Measurements from ENCODE around the gene HOXD9.

HOXD9 gene

GRCh38 chr2:176154576-176155252, 32.2 kb downstream of the HOXD9 start:
- Histone ChIP-seq H3K27ac (replicated peaks) (no peak overlapping the region), H3K27me3 (ENCODE audit: insufficient read depth, poor library complexity, severe bottlenecking) (peaks cover 70% of the 10 kb centered on the region), H3K4me3 (replicated peaks; ENCODE audit: insufficient read depth, low read length) (no peak overlapping the region)
- DNase-seq (ENCODE audit: low read depth in 1 of 2, low spot score in 1 of 2), result no peak
- TF ChIP-seq CTCF (IDR thresholded peaks at IDR 0.05; ENCODE audit: insufficient read depth, low read length) (no peak), POLR2AphosphoS5 (IDR thresholded peaks at IDR 0.05; ENCODE audit: low read depth) (no peak), GABPA (IDR thresholded peaks at IDR 0.05; ENCODE audit: low read depth) (no peak), REST (IDR thresholded peaks at IDR 0.05; ENCODE audit: insufficient replicate concordance, low read depth) (no peak)

- Histone ChIP-seq H3K4me3 (replicated peaks; ENCODE audit: insufficient read depth, low read length) (no peak overlapping the region), H3K27ac (replicated peaks) (no peak overlapping the region), H3K27me3 (ENCODE audit: insufficient read depth, poor library complexity, severe bottlenecking) (peaks cover 71% of the 10 kb centered on the region)
- DNase-seq (ENCODE audit: low read depth in 1 of 2, low spot score in 1 of 2), result no peak
- no peak for TF ChIP-seq CTCF (IDR thresholded peaks at IDR 0.05; ENCODE audit: insufficient read depth, low read length)
- no peak for TF ChIP-seq GABPA (IDR thresholded peaks at IDR 0.05; ENCODE audit: low read depth)
- TF ChIP-seq POLR2AphosphoS5 (IDR thresholded peaks at IDR 0.05; ENCODE audit: low read depth), result no peak
- TF ChIP-seq REST (IDR thresholded peaks at IDR 0.05; ENCODE audit: insufficient replicate concordance, low read depth), result no peak
- no peak for TF ChIP-seq SPI1 (IDR thresholded peaks at IDR 0.05; ENCODE audit: borderline replicate concordance, low read depth)
Measured at GRCh38 chr2:176155356-176156044, 33.0 kb downstream of the HOXD9 start.

- peaks cover 72% of the 10 kb centered on the region for H3K27me3 ChIP-seq (ENCODE audit: insufficient read depth, poor library complexity, severe bottlenecking)
Measured at GRCh38 chr2:176156301-176156806, 33.8 kb downstream of the HOXD9 start.

More at GRCh38 chr2:176156301-176156806, 33.8 kb downstream of the HOXD9 start:
- no peak overlapping the region for H3K4me3 ChIP-seq (replicated peaks; ENCODE audit: insufficient read depth, low read length)
- no peak for TF ChIP-seq GABPA (IDR thresholded peaks at IDR 0.05; ENCODE audit: low read depth)
- TF ChIP-seq SPI1 (IDR thresholded peaks at IDR 0.05; ENCODE audit: borderline replicate concordance, low read depth), result no peak
- TF ChIP-seq REST (IDR thresholded peaks at IDR 0.05; ENCODE audit: insufficient replicate concordance, low read depth), result no peak
- no peak for TF ChIP-seq CTCF (IDR thresholded peaks at IDR 0.05; ENCODE audit: insufficient read depth, low read length)
- TF ChIP-seq POLR2AphosphoS5 (IDR thresholded peaks at IDR 0.05; ENCODE audit: low read depth), result no peak
- DNase-seq (ENCODE audit: low read depth in 1 of 2, low spot score in 1 of 2), result no peak
- no peak overlapping the region for H3K27ac ChIP-seq (replicated peaks)

Measured in HL-60 (cell line).